HTR-8/SVneo (cell line): ENCODE measurements around the gene DMRTC2.
A peak's percentile ranks its signal among the peaks of the same experiment; 100 is the strongest.

Source experiments
- DNase-seq: peaks from one replicate; pipeline ENCODE4 v3.0.0; 2011; ENCODE audit warnings: low spot score, mixed read lengths; ENCODE audit not compliant: insufficient read length
- FAIRE-seq: peaks from 2 replicates; lab custom pipeline; 2011; peaks lifted over from hg19 to GRCh38; lab: Jason Lieb, UNC

Gene DMRTC2

DNA sequence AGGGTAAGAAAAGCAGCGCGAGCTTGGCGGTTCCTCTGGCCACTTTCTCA, at the start of gene DMRTC2:
Gene DMRTC2, plus strand, starts transcription at position 42 of the 50 bp plus-strand sequence. CDS start 2,387 bp downstream, outside the sequence.
- FAIRE-seq, result no peak

DNA sequence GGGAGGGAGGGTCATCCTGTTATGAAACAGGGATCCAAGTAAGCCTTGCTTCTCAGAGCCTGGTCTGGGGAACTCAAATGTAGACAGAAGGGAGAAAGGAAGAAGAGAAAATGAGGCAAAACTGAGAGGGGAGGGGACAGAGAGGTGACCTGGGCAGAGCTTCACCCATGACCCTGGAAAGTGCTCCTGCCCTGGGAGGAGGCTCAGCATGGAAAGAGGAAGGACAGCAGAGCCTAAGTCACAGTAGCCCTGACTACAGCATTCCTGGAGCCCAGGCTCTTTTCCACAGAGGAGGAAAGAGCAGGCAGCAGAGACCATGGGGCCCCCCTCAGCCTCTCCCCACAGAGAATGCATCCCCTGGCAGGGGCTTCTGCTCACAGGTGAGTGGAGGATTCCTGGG, 48.5 kb upstream of the DMRTC2 start, which contains the start of gene CEACAM3:
Gene CEACAM3, plus strand, starts transcription at position 226 of the 400 bp plus-strand sequence. Its CDS starts 91 bp downstream, at position 317.
- DNase-seq, result no peak

More for the DNA sequence above, at the start of gene DMRTC2:
- no peak for DNase-seq

GRCh38 chr19:41796901-41797300, 47.9 kb upstream of the DMRTC2 start:
- FAIRE-seq, result no peak

More for the DNA sequence above, 48.5 kb upstream of the DMRTC2 start, which contains the start of gene CEACAM3:
- FAIRE-seq, result no peak

GRCh38 chr19:41799444-41800000, 45.3 kb upstream of the DMRTC2 start:
- no peak for FAIRE-seq

More at GRCh38 chr19:41796901-41797300, 47.9 kb upstream of the DMRTC2 start:
- DNase-seq, result no peak

GRCh38 chr19:41801031-41801430, 43.8 kb upstream of the DMRTC2 start:
- FAIRE-seq (no peak), DNase-seq (no peak)

More at GRCh38 chr19:41799444-41800000, 45.3 kb upstream of the DMRTC2 start:
- DNase-seq, result no peak

DNA sequence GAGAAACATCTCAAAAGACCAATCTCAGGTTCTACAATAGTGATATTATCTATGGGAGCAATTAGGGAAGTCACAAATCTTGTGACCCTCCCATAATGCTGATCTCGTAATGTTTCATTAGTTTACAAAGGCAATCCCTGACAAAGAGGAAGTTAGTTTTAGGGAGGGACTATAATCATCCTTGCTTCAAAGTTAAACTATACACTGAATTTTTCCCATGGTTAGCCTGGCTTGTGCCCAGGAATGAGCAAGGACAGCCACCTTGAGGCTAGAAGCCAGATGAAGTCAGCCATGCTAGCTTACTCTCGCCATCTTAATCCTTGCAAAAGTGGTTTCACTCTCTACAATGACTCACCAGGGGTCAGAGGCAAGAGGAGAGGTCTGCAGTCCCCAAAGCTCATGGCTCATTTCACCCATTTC, 43.0 kb upstream of the DMRTC2 start:
- no peak for DNase-seq
- no peak for FAIRE-seq

DNA sequence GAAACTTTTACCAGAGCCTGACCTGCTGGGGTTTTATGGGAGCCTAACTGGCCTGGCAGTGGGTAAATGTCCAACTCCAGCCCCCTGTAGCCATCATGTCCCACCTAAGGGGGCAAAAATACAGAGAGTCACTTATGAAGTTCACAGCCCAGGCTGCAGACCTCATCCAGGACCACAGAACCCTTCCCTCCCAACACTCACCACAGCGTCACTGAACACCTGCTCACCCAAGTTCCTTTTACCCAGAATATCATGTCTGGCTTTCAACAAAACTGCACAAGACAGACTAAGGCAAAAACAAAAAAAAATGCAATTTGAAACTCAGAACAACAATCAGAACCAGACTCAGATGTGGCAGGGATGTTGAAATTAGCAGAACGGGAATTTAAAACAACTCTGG, 42.1 kb upstream of the DMRTC2 start:
- DNase-seq (no peak), FAIRE-seq (no peak)

- no peak for FAIRE-seq
These were observed 40.5 kb upstream of the DMRTC2 start for GRCh38 chr19:41804336-41804735.

GRCh38 chr19:41807176-41807575, 37.7 kb upstream of the DMRTC2 start:
- DNase-seq (no peak), FAIRE-seq (no peak)

More at GRCh38 chr19:41804336-41804735, 40.5 kb upstream of the DMRTC2 start:
- no peak for DNase-seq

- DNase-seq (no peak), FAIRE-seq (no peak)
These were observed 35.9 kb upstream of the DMRTC2 start for GRCh38 chr19:41808663-41809566.

DNA sequence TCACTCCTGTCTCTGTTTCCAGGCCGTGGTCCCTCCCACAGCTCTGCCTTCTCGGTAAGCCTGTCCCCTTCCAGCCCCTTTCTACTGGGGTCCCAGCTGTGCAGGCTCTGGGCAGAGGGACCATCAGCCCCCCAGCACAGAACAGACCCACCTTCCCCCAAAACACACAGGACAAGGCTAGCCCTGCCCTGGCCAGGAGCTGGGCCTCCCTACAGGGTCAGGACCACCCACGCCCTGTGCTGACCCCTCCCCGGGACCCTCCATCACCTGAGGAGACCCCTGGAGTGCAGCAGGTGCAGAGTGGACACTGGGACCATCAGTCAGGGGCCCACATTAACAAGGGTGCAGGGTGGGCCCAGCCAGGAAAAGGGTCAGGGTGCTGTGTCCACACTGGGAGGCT, 34.5 kb upstream of the DMRTC2 start:
- no peak for FAIRE-seq
- DNase-seq, result no peak

- FAIRE-seq (no peak), DNase-seq (no peak)
These were observed 33.8 kb upstream of the DMRTC2 start for GRCh38 chr19:41811036-41811435.

DNA sequence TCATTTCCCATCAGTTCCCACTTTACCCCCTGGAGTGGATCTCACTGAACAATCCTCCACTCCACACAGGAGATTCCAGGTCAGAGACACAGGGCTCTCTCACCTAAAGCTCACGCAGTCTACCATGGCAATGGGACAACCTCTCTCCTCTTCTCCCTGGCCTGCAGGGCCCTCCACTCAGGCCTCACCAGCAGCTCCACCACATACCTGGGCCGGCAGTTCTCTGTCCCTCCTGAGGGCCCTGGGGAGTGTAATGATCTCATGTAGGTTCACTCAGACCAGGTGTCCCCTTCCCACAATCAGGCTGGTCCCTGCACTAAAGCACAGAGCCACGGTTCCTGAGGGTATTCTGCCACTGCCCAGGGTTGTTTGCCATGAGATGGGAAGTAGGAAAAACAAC, 32.9 kb upstream of the DMRTC2 start:
- FAIRE-seq, result no peak
- DNase-seq, result no peak

DNA sequence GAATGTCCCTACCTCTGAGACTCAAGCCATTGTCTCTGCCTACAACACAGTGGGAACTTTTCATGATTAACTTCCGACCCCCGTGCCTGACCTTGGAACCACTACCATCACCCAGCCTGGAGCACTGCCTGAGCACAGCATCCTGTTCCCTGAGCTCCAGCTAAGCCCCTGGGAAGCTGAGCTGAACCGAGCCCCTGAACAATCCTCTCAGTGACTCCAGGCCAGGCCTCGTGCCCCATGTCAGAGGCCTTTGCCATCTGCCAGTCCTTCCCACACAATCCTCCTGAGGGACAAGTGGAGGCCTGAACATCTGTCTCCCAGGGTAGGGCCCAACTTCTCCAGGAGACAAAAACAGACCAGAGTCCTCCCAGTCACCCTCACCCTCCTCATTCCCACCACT, 30.9 kb upstream of the DMRTC2 start:
- DNase-seq, result no peak
- FAIRE-seq, result no peak

- DNase-seq, result no peak
- FAIRE-seq, result no peak
These were observed 29.5 kb upstream of the DMRTC2 start for GRCh38 chr19:41815301-41815700.

GRCh38 chr19:41816761-41817160, 28.1 kb upstream of the DMRTC2 start:
- FAIRE-seq, result no peak
- no peak for DNase-seq

GRCh38 chr19:41821003-41821735, 23.7 kb upstream of the DMRTC2 start:
- peak; percentile 50 for DNase-seq
- FAIRE-seq, result no peak

DNA sequence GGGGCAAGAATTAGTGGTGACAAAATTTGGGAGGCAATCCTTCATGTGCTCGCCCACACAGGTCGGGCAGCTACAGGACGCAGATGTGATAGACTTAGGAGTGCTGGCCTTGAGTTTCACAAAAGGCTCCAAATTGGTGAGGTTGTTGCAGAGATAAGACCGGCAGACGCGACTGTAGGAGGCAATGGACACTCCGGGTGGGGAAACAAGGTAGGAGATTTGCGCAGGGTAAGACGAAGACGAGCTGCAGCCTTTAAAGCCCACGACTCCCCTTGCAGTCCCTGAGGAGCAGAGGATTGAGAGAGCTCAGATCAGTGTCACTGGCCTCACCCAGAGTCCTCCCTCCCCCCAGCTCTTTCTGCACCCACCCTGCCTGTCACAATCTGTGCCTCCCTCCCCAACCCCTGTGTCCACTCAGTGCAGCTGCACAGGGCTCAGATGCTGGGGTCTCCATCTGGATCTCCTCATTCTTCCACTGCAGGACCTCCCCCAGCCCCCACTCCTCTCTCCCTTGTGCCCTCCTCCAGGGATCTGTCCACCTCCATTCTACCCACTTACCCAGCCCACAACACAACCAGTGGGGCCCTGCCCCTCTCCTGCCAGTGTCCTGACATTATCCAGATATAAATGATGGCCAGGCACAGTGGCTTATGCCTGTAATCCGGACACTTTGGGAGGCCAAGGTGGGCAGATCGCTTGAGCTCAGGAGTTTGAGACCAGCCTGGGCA, 6.7 kb upstream of the DMRTC2 start:
- no peak for DNase-seq
- FAIRE-seq, result no peak

- FAIRE-seq (no peak), DNase-seq (no peak)
These were observed 5.6 kb upstream of the DMRTC2 start for GRCh38 chr19:41839211-41839610.

DNA sequence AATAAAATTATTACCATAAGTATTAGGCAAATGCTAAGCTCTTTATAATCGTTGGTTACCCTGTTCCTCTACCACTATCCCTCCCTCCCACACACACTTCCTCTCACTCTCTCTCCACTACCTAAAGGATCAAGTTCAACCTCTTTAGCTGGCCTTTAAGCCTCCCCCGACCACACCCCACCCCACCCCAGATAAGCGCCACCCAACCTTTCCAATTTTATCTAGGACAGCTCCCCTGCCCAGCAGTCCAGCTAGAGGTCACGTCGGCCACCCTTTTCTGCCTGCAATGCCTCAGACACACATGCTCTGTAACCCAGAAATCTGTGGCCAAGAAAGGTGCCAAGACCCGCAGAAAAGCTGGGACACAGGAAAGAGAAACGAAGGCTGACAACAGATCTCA, 1.5 kb upstream of the DMRTC2 start:
- no peak for FAIRE-seq
- no peak for DNase-seq

DNA sequence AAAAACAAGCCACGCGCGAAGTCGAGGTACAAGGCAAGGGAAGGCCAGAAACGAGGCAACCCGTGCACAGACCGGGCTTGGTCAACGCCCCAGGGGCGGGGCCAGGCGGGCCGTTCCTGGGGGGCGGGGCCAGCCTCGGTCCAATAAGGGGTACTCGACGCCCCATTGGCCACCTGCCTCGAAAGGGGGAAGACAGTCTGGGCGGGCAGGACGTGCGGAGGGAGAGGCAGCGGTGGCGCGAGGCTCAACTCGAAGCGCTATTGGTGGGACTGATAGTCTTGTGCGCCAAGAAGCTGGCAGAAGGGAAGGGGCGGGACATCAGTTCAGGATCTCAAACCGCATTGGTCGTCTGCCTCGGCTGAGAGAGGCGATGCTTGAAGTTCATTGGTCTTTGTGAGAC, 241 bp upstream of the DMRTC2 start, which contains the start of gene LYPD4:
Gene LYPD4, minus strand, starts transcription at position 83 of the 400 bp plus-strand sequence. CDS start 5,398 bp downstream, outside the sequence.
- DNase-seq, result no peak

More for the DNA sequence above, 241 bp upstream of the DMRTC2 start, which contains the start of gene LYPD4:
- no peak for FAIRE-seq
